Mucosa of stomach (tissue), 1 donor: ENCODE data around the gene PHACTR4.

ENCODE experiments used
- H3K27me3 ChIP-seq: one replicate; pipeline ENCODE4 v1.7.0; 2013; ENCODE audit warnings: mild to moderate bottlenecking, low read length; ENCODE audit not compliant: control insufficient read depth, insufficient read depth
- H3K36me3 ChIP-seq: one replicate; pipeline ENCODE4 v1.7.0; 2013; ENCODE audit warnings: low read length; ENCODE audit not compliant: control insufficient read depth, insufficient read depth
- H3K4me1 ChIP-seq: one replicate; pipeline ENCODE4 v1.7.0; 2013; ENCODE audit warnings: mild to moderate bottlenecking, low read length; ENCODE audit not compliant: control insufficient read depth, insufficient read depth
- H3K4me3 ChIP-seq: one replicate; pipeline ENCODE4 v1.7.0; 2013; ENCODE audit warnings: low read length
- H3K9ac ChIP-seq: one replicate; pipeline ENCODE4 v1.7.0; 2013; ENCODE audit warnings: mild to moderate bottlenecking, low read length, moderate library complexity
- H3K9me3 ChIP-seq: one replicate; pipeline ENCODE4 v1.7.0; 2013; ENCODE audit warnings: mild to moderate bottlenecking, low read length, moderate library complexity; ENCODE audit not compliant: control insufficient read depth
- donor health status: Pancreatic carcinoma.

PHACTR4 gene

GRCh38 chr1:28416509-28417194 lies 47.1 kb downstream of the PHACTR4 start:
- no peak overlapping the region for H3K4me3 ChIP-seq
- H3K36me3 ChIP-seq = no peaks in the 10 kb centered on the region
- peaks cover 14% of the 10 kb centered on the region for H3K4me1 ChIP-seq
- H3K9ac ChIP-seq = no peak overlapping the region
- no peaks in the 10 kb centered on the region for H3K27me3 ChIP-seq
- no peaks in the 10 kb centered on the region for H3K9me3 ChIP-seq

DNA sequence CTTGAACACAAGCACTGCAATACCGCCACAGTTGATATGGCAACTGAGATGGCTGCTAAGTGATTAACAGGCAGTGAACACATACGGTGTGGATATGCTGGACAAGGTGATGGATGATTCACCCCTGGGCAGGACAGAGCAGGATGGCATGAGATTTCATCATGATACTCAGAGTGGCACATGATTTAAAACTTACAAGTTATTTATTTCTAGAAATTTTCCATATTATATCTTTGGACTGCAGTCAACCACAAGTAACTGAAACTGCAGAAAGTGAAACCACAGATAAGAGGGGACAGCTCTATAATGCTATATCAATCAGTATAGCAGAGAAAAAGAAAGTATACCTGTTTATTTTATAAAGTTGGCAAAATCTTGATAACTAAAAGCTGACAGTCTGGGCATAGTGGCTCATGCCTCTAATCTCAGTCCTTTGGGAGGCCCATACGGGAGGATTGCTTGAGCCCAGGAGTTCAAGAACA lies 47.9 kb downstream of the PHACTR4 start:
- Histone ChIP-seq H3K27me3 (no peaks in the 10 kb centered on the region), H3K4me3 (no peak overlapping the region), H3K36me3 (no peaks in the 10 kb centered on the region), H3K4me1 (peaks cover 14% of the 10 kb centered on the region), H3K9ac (no peak overlapping the region), H3K9me3 (no peaks in the 10 kb centered on the region)

DNA sequence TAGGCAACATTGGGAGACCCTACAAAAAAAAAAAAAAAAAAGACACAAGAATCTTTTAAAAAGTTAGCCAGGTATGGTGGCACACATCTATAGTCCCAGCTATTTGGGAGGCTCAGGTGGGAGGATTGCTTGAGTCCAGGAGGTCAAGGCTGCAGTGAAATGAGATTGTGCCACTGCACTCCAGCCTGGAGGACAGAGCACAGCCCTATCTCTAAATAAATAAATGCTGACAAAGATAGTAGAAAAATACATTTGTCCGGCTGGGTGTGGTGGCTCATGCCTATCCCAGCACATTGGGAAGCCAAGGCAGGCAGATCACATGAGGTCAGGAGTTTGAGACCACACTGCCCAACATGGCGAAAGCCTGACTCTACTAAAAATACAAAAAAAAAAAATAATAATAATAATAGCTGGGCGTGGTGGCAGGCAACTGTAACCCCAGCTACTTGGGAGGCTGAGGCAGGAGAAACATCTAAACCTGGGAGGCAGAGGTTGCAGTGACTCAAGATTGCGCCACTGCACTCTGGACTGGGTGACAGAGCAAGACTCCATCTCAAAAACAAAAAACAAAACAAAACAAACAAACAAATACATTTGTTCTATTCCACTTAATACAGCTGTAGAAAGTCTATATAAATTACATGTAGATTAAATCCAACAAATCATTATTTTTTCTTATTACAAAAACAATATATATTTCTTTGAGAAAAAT lies 48.5 kb downstream of the PHACTR4 start:
- Histone ChIP-seq H3K36me3 (no peaks in the 10 kb centered on the region), H3K4me3 (no peak overlapping the region), H3K9ac (no peak overlapping the region), H3K4me1 (peaks cover 14% of the 10 kb centered on the region), H3K27me3 (no peaks in the 10 kb centered on the region), H3K9me3 (no peaks in the 10 kb centered on the region)

- Histone ChIP-seq H3K9ac (no peak overlapping the region), H3K27me3 (no peaks in the 10 kb centered on the region), H3K36me3 (no peaks in the 10 kb centered on the region), H3K4me1 (peaks cover 10% of the 10 kb centered on the region), H3K4me3 (no peak overlapping the region), H3K9me3 (no peaks in the 10 kb centered on the region)
These were observed 52.2 kb downstream of the PHACTR4 start for GRCh38 chr1:28421744-28422143.

GRCh38 chr1:28426831-28427230 lies 57.3 kb downstream of the PHACTR4 start:
- Histone ChIP-seq H3K4me3 (no peak overlapping the region), H3K4me1 (peaks cover 12% of the 10 kb centered on the region), H3K27me3 (no peaks in the 10 kb centered on the region), H3K36me3 (no peaks in the 10 kb centered on the region), H3K9ac (no peak overlapping the region), H3K9me3 (no peaks in the 10 kb centered on the region)

DNA sequence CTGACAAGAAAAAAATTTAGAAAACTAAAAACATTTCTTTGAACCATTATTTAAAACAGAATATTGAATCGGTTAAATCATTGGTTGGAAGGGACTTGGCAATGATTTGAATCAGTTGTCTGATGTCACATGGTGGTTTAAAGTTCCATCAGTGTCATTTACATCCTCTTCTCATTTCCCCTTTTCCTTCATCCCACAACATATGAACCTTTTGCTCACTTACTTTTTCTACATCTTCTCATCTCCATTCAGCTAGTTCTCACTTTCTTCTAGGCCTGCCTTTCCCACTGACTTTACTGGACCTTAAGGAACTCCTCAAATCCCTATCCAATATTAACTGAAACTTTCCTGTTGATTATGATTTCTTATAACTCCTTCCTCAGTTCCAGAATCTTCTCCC lies 58.5 kb downstream of the PHACTR4 start:
- Histone ChIP-seq H3K4me3 (no peak overlapping the region), H3K4me1 (peaks cover 12% of the 10 kb centered on the region), H3K27me3 (no peaks in the 10 kb centered on the region), H3K9me3 (no peaks in the 10 kb centered on the region), H3K36me3 (no peaks in the 10 kb centered on the region), H3K9ac (no peak overlapping the region)

DNA sequence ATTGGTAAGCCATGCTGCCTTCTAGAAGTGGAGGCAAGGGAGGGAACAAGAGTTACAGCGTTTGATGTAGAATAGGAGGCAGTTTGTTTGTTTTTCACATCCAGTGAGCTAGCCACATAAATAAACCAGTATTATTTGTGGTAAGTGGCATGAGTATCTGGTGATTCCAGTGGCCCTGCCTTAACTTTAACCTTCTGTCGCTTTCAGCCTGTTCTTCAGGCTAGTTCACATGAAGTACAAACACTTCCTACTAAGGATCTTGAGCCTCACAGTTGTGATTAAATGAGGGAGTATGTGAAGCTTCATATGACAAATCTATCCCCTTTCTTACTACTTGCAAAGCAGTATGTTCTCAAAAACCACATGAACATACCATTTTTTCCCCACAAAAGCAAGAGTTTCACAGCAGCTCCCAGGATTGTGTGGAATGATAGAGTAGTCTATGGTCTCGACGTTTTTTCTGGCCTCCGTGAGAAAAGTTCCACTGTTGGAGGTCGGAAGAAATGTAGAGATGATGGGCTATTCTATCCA lies 59.5 kb downstream of the PHACTR4 start:
- peaks cover 12% of the 10 kb centered on the region for H3K4me1 ChIP-seq
- no peaks in the 10 kb centered on the region for H3K36me3 ChIP-seq
- no peaks in the 10 kb centered on the region for H3K27me3 ChIP-seq
- H3K9me3 ChIP-seq = no peaks in the 10 kb centered on the region
- no peak overlapping the region for H3K4me3 ChIP-seq
- H3K9ac ChIP-seq = no peak overlapping the region

GRCh38 chr1:28436211-28436769 lies 66.8 kb downstream of the PHACTR4 start:
- no peak overlapping the region for H3K4me3 ChIP-seq
- no peaks in the 10 kb centered on the region for H3K36me3 ChIP-seq
- no peaks in the 10 kb centered on the region for H3K9me3 ChIP-seq
- no peaks in the 10 kb centered on the region for H3K27me3 ChIP-seq
- no peak overlapping the region for H3K9ac ChIP-seq
- H3K4me1 ChIP-seq = peaks cover 18% of the 10 kb centered on the region

DNA sequence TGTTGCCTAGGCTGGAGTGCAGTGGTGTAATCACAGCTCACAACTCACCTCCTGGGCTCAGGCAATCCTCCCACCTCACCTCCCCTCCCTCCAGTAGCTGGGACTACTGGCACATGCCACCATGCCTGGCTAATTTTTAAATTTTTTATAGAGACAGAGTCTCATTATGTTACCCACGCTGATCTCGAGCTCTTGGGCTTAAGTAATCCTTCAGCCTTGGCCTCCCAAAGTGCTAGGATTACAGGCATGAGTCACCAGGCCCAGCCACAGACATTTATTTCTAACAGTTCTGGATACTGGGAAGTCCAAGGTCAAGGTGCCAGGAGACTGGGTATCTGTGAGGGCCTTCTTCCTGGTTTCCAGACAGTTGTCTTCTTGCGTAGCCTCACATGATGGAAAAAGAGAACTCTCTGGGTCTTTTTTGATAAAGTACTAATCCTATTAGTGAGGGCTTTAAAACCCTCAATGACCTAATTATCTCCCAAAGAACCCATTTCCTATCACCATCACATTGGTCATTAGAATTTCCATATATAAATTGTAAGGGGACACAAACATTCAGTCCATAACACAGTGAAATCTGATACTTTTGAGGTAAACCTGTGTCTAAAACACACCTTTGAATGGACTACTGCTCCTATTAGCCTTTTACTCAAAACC lies 67.9 kb downstream of the PHACTR4 start:
- H3K27me3 ChIP-seq = no peaks in the 10 kb centered on the region
- no peaks in the 10 kb centered on the region for H3K36me3 ChIP-seq
- H3K9ac ChIP-seq = peak overlapping the region; percentile 0
- no peak overlapping the region for H3K4me3 ChIP-seq
- peaks cover 18% of the 10 kb centered on the region for H3K4me1 ChIP-seq
- H3K9me3 ChIP-seq = no peaks in the 10 kb centered on the region

GRCh38 chr1:28437924-28438699 lies 68.6 kb downstream of the PHACTR4 start:
- no peaks in the 10 kb centered on the region for H3K9me3 ChIP-seq
- H3K9ac ChIP-seq = peak overlapping the region; percentile 0
- peaks cover 18% of the 10 kb centered on the region for H3K4me1 ChIP-seq
- no peaks in the 10 kb centered on the region for H3K27me3 ChIP-seq
- no peak overlapping the region for H3K4me3 ChIP-seq
- no peaks in the 10 kb centered on the region for H3K36me3 ChIP-seq

DNA sequence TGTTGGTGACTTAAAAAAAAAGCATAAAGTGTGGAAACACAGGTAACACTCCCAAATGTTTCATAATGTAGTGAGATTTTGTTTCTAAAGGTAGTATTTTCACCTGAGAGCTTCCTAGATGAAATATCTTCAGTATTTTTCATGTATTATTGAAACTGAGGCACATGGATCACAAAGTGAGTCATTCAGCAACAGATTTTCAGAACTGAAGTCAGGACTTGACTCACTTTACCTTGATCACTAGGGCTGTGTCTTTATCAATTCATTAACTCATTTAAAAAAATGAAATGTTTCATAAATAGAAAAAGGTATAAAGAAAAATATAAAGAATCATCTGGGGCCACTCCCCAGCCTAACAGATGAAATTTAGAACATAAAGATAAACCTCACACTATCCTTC lies 69.8 kb downstream of the PHACTR4 start:
- no peaks in the 10 kb centered on the region for H3K9me3 ChIP-seq
- H3K4me3 ChIP-seq = no peak overlapping the region
- peaks cover 18% of the 10 kb centered on the region for H3K4me1 ChIP-seq

More for the DNA sequence above, 69.8 kb downstream of the PHACTR4 start:
- no peaks in the 10 kb centered on the region for H3K27me3 ChIP-seq
- H3K9ac ChIP-seq = no peak overlapping the region
- no peaks in the 10 kb centered on the region for H3K36me3 ChIP-seq
